BE2C (cell line): Measurements from ENCODE around the gene JADE2.
"Not testable (repeated sequence)": the region's sequence is repeated elsewhere in the genome, so short reads cannot be mapped to it uniquely, and the experiment has no call there.

ENCODE experiments used
- DNase-seq: peaks from one replicate; pipeline ENCODE4 v3.0.0-alpha.2; 2020
- H3K27me3 ChIP-seq: fragments of 250-450 bp; sonication (Bioruptor Pico); 2 replicates; pipeline ENCODE4 v1.5.1; 2020; ENCODE audit warnings: mild to moderate bottlenecking
- H3K36me3 ChIP-seq: fragments of 250-450 bp; sonication (Bioruptor Pico); 2 replicates; pipeline ENCODE4 v1.5.1; 2020; ENCODE audit warnings: mild to moderate bottlenecking
- H3K4me1 ChIP-seq: fragments of 250-450 bp; sonication (Bioruptor Pico); 2 replicates; pipeline ENCODE4 v1.5.1; 2020
- H3K4me3 ChIP-seq: 2 replicates; pipeline ENCODE4 v1.5.1; 2011; ENCODE audit warnings: low read depth, low read length
- H3K9me3 ChIP-seq: fragments of 250-450 bp; sonication (Bioruptor Pico); 2 replicates; pipeline ENCODE4 v1.5.1; 2020
- CTCF ChIP-seq: IDR thresholded peaks from 2 replicates; pipeline ENCODE4 v1.5.1; 2012; ENCODE audit warnings: mild to moderate bottlenecking, low read depth, low read length

The JADE2 gene

GRCh38 chr5:134551901-134552300 is 26.4 kb downstream of the JADE2 start:
- Histone ChIP-seq H3K36me3 (no peaks in the 10 kb centered on the region), H3K27me3 (no peaks in the 10 kb centered on the region), H3K9me3 (no peaks in the 10 kb centered on the region), H3K4me3 (no peak overlapping the region), H3K4me1 (peaks cover 23% of the 10 kb centered on the region)
- DNase-seq, result no peak
- no peak for TF ChIP-seq CTCF

GRCh38 chr5:134552301-134552700 is 26.8 kb downstream of the JADE2 start:
- Histone ChIP-seq H3K27me3 (no peaks in the 10 kb centered on the region), H3K9me3 (no peaks in the 10 kb centered on the region), H3K4me3 (no peak overlapping the region), H3K4me1 (peaks cover 23% of the 10 kb centered on the region), H3K36me3 (no peaks in the 10 kb centered on the region)
- no peak for DNase-seq
- no peak for TF ChIP-seq CTCF

GRCh38 chr5:134552716-134553115 is 27.2 kb downstream of the JADE2 start:
- H3K4me3 ChIP-seq, DNase-seq, H3K9me3 ChIP-seq, H3K27me3 ChIP-seq, H3K36me3 ChIP-seq: not testable (repeated sequence)
- peaks cover 23% of the 10 kb centered on the region for H3K4me1 ChIP-seq

- peak; percentile 56 for DNase-seq
- H3K4me3 ChIP-seq, result no peak overlapping the region
- H3K9me3 ChIP-seq, result no peaks in the 10 kb centered on the region
- H3K4me1 ChIP-seq, result peaks cover 23% of the 10 kb centered on the region
- no peak for TF ChIP-seq CTCF
- H3K36me3 ChIP-seq, result no peaks in the 10 kb centered on the region
- H3K27me3 ChIP-seq, result no peaks in the 10 kb centered on the region
Measured at GRCh38 chr5:134553821-134554267, 28.4 kb downstream of the JADE2 start.

- DNase-seq, result peak; percentile 88
- no peak for TF ChIP-seq CTCF
- Histone ChIP-seq H3K9me3 (no peaks in the 10 kb centered on the region), H3K27me3 (no peaks in the 10 kb centered on the region), H3K4me3 (no peak overlapping the region), H3K4me1 (peaks cover 23% of the 10 kb centered on the region), H3K36me3 (no peaks in the 10 kb centered on the region)
Measured at GRCh38 chr5:134554319-134555222, 29.1 kb downstream of the JADE2 start.

GRCh38 chr5:134555223-134555889 is 29.9 kb downstream of the JADE2 start:
- TF ChIP-seq CTCF, result no peak
- no peak overlapping the region for H3K4me3 ChIP-seq
- H3K4me1 ChIP-seq, result peaks cover 23% of the 10 kb centered on the region
- no peaks in the 10 kb centered on the region for H3K36me3 ChIP-seq
- no peak for DNase-seq
- no peaks in the 10 kb centered on the region for H3K27me3 ChIP-seq
- no peaks in the 10 kb centered on the region for H3K9me3 ChIP-seq
